Colonic mucosa (tissue), 4 donors: ENCODE data around the gene CPT2. TPM values are rescaled to one million over a fixed set of nuclear protein-coding genes. Genes with fewer than 3 reads are reported as not detected.

Experiments
- DNase-seq: peaks from one replicate; pipeline ENCODE4 v3.0.0-alpha.2; 2020
- H3K27ac ChIP-seq: fragments of 200-600 bp; one replicate; pipeline ENCODE4 v1.8.0; 2021
- H3K27me3 ChIP-seq: fragments of 200-600 bp; one replicate; pipeline ENCODE4 v1.8.0; 2021
- H3K36me3 ChIP-seq: fragments of 200-600 bp; one replicate; pipeline ENCODE4 v1.8.0; 2021
- H3K4me1 ChIP-seq: fragments of 200-600 bp; one replicate; pipeline ENCODE4 v1.8.0; 2021; ENCODE audit warnings: mild to moderate bottlenecking
- H3K4me3 ChIP-seq: fragments of 200-600 bp; one replicate; pipeline ENCODE4 v1.8.0; 2021
- H3K9ac ChIP-seq, 2 donors: one replicate each; pipeline ENCODE4 v1.7.0; 2013; ENCODE audit warnings: control low read depth in 2 of 2, low read depth in 2 of 2, low read length in 2 of 2
- H3K9me3 ChIP-seq: fragments of 200-600 bp; one replicate; pipeline ENCODE4 v1.8.0; 2021
- intact Hi-C: fragments of 100-400 bp; cut with DNase I; formaldehyde crosslinking; loops from one replicate; pipeline ENCODE4 v1.14.1; 2022
- total RNA-seq, 2 donors: library from RNA; stranded (reverse); fragmentation: NEBNext Ultra II Directional in 1 of 2; extraction: Animal tissue kit (Norgen Biotek cat#: 25700) in 1 of 2; gene quantifications; one replicate each; pipeline ENCODE4 v1.2.1, GENCODE V29; 2021
- TF ChIP-seq, protein P1 (sequence below): fragments of 200-600 bp; IDR thresholded peaks from one replicate; pipeline ENCODE4 v1.8.0; 2022; ENCODE audit warnings: antibody characterized with exemption, mild to moderate bottlenecking
- donor health status: healthy.
- donor health status: DM: no; HTN: no; CAD: no.
- donor health status: DM: no; HTN: no; CAD: no.

Gene CPT2
- total RNA-seq, 2 donors from 2014 or later = 66.1 to 66.4 TPM

DNA sequence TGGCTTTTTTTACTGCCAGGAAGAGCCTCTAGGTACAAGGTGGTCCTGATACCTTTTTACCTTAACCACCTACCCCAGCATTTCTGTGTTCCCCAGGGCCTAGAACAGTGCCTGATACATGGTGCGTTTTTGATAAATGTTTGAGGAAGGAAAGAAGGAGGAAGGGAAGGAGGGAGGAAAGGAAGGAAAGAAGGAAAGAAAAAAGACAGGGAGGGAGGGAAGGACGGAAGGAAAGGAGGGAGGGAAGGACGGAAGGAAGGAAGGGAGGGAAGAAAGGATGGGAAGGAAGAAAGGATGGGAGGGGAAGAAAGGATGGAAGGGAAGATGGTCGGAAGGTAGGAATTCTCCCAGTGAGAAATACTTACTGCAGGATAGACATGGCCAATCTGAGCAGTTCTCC, 53.7 kb downstream of the CPT2 start:
- Histone ChIP-seq H3K27me3 (no peaks in the 10 kb centered on the region), H3K36me3 (no peaks in the 10 kb centered on the region), H3K4me1 (no peaks in the 10 kb centered on the region), H3K9me3 (no peaks in the 10 kb centered on the region), H3K4me3 (no peak overlapping the region), H3K9ac (no peak overlapping the region), H3K27ac (no peak overlapping the region)
- TF ChIP-seq, protein P1, sequence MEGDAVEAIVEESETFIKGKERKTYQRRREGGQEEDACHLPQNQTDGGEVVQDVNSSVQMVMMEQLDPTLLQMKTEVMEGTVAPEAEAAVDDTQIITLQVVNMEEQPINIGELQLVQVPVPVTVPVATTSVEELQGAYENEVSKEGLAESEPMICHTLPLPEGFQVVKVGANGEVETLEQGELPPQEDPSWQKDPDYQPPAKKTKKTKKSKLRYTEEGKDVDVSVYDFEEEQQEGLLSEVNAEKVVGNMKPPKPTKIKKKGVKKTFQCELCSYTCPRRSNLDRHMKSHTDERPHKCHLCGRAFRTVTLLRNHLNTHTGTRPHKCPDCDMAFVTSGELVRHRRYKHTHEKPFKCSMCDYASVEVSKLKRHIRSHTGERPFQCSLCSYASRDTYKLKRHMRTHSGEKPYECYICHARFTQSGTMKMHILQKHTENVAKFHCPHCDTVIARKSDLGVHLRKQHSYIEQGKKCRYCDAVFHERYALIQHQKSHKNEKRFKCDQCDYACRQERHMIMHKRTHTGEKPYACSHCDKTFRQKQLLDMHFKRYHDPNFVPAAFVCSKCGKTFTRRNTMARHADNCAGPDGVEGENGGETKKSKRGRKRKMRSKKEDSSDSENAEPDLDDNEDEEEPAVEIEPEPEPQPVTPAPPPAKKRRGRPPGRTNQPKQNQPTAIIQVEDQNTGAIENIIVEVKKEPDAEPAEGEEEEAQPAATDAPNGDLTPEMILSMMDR = no peak
- DNase-seq = no peak
- intact Hi-C loops = no loop called here

DNA sequence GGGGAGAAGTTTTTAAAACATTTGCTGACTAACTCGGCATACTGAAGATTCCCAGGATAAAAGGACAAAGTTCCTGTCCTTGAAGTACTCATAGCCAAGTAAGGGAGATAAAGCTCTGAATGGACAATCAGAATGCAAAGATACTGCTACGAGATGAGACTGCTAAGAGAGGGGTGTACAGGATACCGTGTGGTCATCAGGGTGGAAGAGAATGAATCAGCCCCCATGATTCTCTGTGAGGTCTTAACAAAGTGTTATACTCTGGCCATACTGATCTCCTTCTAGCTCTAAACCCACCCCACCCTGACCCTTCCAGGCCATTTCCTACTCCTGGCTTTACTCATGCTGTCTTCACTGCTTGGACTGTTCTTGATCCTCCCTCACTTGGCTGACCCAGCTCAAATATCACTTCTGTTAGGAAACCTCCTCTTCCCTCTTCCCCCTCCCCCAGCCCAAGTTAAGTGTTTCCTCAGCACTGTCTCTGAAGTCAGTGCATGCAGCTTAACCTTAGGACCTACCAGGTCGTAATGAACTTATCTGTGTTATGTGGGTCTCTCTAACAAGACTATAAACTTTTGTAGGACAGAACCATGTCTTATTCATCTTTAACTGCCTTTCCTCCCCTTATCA, 57.5 kb downstream of the CPT2 start:
- DNase-seq = no peak
- intact Hi-C loops = no loop called here
- Histone ChIP-seq H3K36me3 (no peaks in the 10 kb centered on the region), H3K27me3 (no peaks in the 10 kb centered on the region), H3K9ac (no peak overlapping the region), H3K4me1 (no peaks in the 10 kb centered on the region), H3K27ac (no peak overlapping the region), H3K4me3 (no peak overlapping the region), H3K9me3 (no peaks in the 10 kb centered on the region)
- TF ChIP-seq, protein P1 = no peak

DNA sequence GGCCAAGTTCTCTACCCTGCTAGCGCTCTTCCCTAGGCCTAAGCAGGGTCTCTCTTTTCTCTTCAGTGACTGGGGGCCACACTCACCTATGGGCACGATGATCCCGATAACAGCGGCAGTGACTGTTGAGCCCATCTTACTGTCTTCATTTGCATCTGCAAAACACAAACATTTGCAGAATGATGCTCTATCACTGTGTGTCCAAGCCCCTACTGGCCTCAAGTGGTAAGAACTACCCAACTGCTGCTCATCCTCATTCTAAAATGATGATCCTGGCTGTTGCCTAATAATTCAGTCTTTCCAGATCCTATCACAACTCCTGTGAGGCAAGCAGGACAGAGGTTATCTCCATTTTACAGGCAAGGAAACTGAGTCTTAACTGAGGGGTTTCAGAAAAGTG, 58.4 kb downstream of the CPT2 start:
- TF ChIP-seq, protein P1 = no peak
- no peak overlapping the region for H3K27ac ChIP-seq
- no peak overlapping the region for H3K9ac ChIP-seq
- no peaks in the 10 kb centered on the region for H3K27me3 ChIP-seq
- H3K9me3 ChIP-seq = no peaks in the 10 kb centered on the region
- no peaks in the 10 kb centered on the region for H3K36me3 ChIP-seq
- intact Hi-C loops = no loop called here
- no peaks in the 10 kb centered on the region for H3K4me1 ChIP-seq
- H3K4me3 ChIP-seq = no peak overlapping the region
- DNase-seq = no peak

DNA sequence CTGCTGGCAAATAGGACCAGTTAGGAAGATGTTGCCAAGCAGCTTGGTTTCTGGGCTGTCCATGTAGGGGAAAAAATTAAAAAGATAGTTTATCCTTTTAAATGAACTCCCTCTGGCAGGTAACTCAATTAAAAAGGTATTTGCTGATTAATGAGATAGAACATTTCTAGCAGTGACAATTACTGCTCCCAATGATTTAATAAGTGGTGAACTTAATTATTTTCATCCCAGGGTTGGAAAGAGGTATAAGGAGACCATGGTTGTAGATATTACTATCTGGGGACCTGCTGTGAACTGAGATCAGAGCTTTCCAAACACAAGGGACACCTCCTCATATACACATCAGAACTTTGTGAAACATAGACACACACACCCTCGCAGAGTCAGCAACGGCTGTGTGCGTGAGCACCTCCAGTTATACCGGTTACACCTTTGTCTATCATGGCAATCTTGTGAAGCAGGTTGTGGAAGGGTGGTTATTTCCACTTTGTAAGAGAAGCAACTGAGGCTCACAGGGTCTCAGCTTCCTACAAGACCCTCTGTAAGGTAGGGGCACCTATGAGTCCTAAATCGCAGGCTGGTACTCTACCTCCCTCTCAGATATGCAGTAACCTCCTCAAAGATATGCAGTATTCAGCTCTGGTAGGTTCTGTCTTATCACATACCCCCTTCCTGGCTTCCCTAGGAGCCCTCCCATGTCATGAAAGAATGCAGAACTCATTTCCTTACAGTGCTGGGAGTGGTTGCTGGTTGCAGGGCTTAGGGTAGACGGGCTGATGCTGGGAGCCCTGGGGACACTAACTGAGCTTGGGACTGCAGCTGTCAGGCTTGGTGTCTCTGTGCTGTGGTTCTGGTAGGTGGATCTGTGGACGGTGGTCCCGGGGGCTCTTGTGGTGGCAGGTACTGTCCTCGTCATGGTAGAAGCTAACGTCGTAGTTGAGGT, 60.2 kb downstream of the CPT2 start:
- no peaks in the 10 kb centered on the region for H3K27me3 ChIP-seq

DNA sequence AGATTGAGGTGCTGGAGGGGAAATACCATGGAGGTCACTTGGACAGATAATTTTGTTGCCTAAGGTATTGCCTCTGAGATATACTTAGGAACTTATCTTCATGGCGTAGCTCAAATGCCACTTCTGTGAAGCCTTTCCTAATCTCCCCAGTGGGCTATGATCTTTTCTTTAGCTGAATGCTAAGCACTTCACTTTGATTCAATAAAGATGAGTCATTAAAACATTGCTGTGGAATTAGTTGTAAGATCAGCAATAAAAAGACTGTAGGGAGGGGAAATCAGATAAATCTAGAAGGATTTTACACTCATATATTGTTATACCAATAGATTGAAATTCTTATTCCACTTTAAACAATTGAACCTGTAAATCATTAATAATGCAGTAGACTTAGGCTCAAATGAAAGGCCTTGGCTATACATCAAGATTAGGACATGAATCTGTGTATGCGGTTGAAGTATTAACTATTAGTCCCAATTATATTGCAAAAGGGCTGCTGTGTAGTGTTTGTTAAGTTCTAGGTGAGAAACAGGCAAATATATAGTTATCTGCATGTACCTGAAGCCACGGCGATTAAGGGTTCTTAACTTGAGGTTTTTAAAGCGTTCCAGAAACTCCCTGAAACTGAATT, 60.9 kb downstream of the CPT2 start:
- H3K9ac ChIP-seq = no peak overlapping the region
- H3K9me3 ChIP-seq = no peaks in the 10 kb centered on the region
- H3K4me3 ChIP-seq = no peak overlapping the region
- no peak overlapping the region for H3K27ac ChIP-seq
- no peaks in the 10 kb centered on the region for H3K4me1 ChIP-seq
- no peaks in the 10 kb centered on the region for H3K36me3 ChIP-seq
- TF ChIP-seq, protein P1 = no peak
- DNase-seq = no peak
- intact Hi-C loops = no loop called here
- no peaks in the 10 kb centered on the region for H3K27me3 ChIP-seq

More for the DNA sequence above, 60.2 kb downstream of the CPT2 start:
- no peaks in the 10 kb centered on the region for H3K9me3 ChIP-seq
- no peak overlapping the region for H3K27ac ChIP-seq
- no peaks in the 10 kb centered on the region for H3K36me3 ChIP-seq
- no peaks in the 10 kb centered on the region for H3K4me1 ChIP-seq
- H3K9ac ChIP-seq = no peak overlapping the region
- H3K4me3 ChIP-seq = no peak overlapping the region
- TF ChIP-seq, protein P1 = no peak
- no peak for DNase-seq
- intact Hi-C loops = no loop called here
